HepG2 (cell line): ENCODE measurements around the gene PRSS36. TPM values are rescaled to one million over a fixed set of nuclear protein-coding genes. Genes with fewer than 3 reads are reported as not detected.

Experiments used
- ATAC-seq: fragments of 200-7000 bp; cut with Tn5 transposase; 3 replicates; pipeline ENCODE4 v1.9.1; 2020; ENCODE audit warnings: mild to moderate bottlenecking, moderate library complexity
- BruUV-seq: library from RNA; stranded (reverse); fragments of 400-500 nt; replicated peaks from 2 replicates; lab custom pipeline; 2021; lab: Mats Ljungman, UMichigan
- CTCF ChIA-PET: fragments of 300-600 bp; formaldehyde crosslinking; extraction: SDS; loops from one replicate; lab custom pipeline; 2021; ENCODE audit warnings: low total read pairs, inconsistent platforms, low intra/inter-chr PET ratio; lab: Yijun Ruan, JAX
- POLR2A ChIA-PET: fragments of 350-600 bp; sonication (Branson Sonifier 250); formaldehyde crosslinking; loops from one replicate; lab custom pipeline; 2020; ENCODE audit warnings: antibody characterized with exemption, inconsistent platforms; lab: Yijun Ruan, JAX
- DNase-seq: peaks from one replicate; pipeline ENCODE4 v3.0.0-alpha.2; 2015; ENCODE audit warnings: low spot score
- FAIRE-seq: peaks from 3 replicates; lab custom pipeline; 2011; peaks lifted over from hg19 to GRCh38; lab: Jason Lieb, UNC
- H2AFZ ChIP-seq: one replicate; pipeline ENCODE4 v1.6.1; 2011; ENCODE audit warnings: low read length, inconsistent platforms
- H3K27ac ChIP-seq: fragments of 300-600 bp; 3 replicates; pipeline ENCODE4 v1.8.0; 2011; ENCODE audit warnings: mixed run types, mild to moderate bottlenecking, mixed read lengths, low read length, inconsistent platforms; ENCODE audit not compliant: insufficient read depth; ENCODE audit errors: extremely low read length
- H3K27me3 ChIP-seq, 2 experiments: fragments of 200-600 bp in 1 of 2; 2 replicates in 1 of 2; 3 replicates in 1 of 2; pipeline versions ENCODE4 v1.6.0 to v1.8.0; 2011; ENCODE audit warnings: low read length in 2 of 2, mild to moderate bottlenecking in 2 of 2, moderate library complexity in 2 of 2, inconsistent platforms in 1 of 2; ENCODE audit not compliant: insufficient read depth in 2 of 2, control insufficient read depth in 1 of 2
- H3K36me3 ChIP-seq, 2 experiments: fragments of 200-600 bp in 1 of 2; replicated peaks in 1 of 2; 2 replicates in 1 of 2; 3 replicates in 1 of 2; pipeline versions ENCODE4 v1.5.1 to v1.8.0; 2011; ENCODE audit warnings: low read length in 2 of 2, inconsistent platforms in 1 of 2; ENCODE audit not compliant: insufficient read depth in 2 of 2, control insufficient read depth in 1 of 2
- H3K4me1 ChIP-seq: 2 replicates; pipeline ENCODE4 v1.5.1; 2012; ENCODE audit warnings: low read length, inconsistent platforms; ENCODE audit not compliant: insufficient read depth
- H3K4me2 ChIP-seq: 2 replicates; pipeline ENCODE4 v1.6.0; 2011; ENCODE audit warnings: low read depth, low read length, inconsistent platforms
- H3K4me3 ChIP-seq, 3 experiments: fragments of 200-600 bp in 1 of 3; sonication (generic), shearing (Covaris generic) in 1 of 3; replicated peaks in 1 of 3; 2 replicates each; pipeline ENCODE4 v1.5.1; 2011 to 2016; ENCODE audit warnings: low read length in 3 of 3, inconsistent platforms in 2 of 3, low read depth in 2 of 3, mild to moderate bottlenecking in 2 of 3, control low read depth in 1 of 3, mixed read lengths in 1 of 3; ENCODE audit not compliant: insufficient read depth in 1 of 3
- H3K79me2 ChIP-seq: one replicate; pipeline ENCODE4 v1.6.1; 2011; ENCODE audit warnings: low read length, inconsistent platforms; ENCODE audit not compliant: insufficient read depth
- H3K9ac ChIP-seq: 2 replicates; pipeline ENCODE4 v1.6.0; 2011; ENCODE audit warnings: mild to moderate bottlenecking, low read depth, low read length, inconsistent platforms; ENCODE audit not compliant: insufficient read depth
- H3K9me3 ChIP-seq: 2 replicates; pipeline ENCODE4 v1.5.1; 2012; ENCODE audit warnings: mild to moderate bottlenecking, low read length
- H4K20me1 ChIP-seq: 2 replicates; pipeline ENCODE4 v1.6.0; 2011; ENCODE audit warnings: inconsistent platforms, mild to moderate bottlenecking, low read length, moderate library complexity; ENCODE audit not compliant: insufficient read depth
- ATF1 ChIP-seq: IDR thresholded peaks from 2 replicates; pipeline ENCODE4 v1.6.1; 2016; ENCODE audit warnings: mild to moderate bottlenecking, control low read depth
- ATRX ChIP-seq: sonication (generic); formaldehyde crosslinking; IDR thresholded peaks from 2 replicates; pipeline ENCODE4 v1.4.0; 2020; ENCODE audit warnings: missing genetic modification reagents, borderline replicate concordance
- HOXA9 ChIP-seq: sonication (generic); formaldehyde crosslinking; IDR thresholded peaks from 2 replicates; pipeline ENCODE4 v1.8.1; 2022; ENCODE audit warnings: missing genetic modification reagents, mild to moderate bottlenecking, moderate library complexity, borderline replicate concordance
- LCORL ChIP-seq, 2 experiments: fragments of 450-650 bp in 1 of 2; sonication (generic) in 1 of 2; formaldehyde crosslinking in 1 of 2; IDR thresholded peaks; 2 replicates each; pipeline versions ENCODE4 v1.5.0 to v1.6.1; 2017 to 2020; ENCODE audit warnings: antibody characterized with exemption in 1 of 2, missing genetic modification reagents in 1 of 2
- NFE2 ChIP-seq: sonication (generic); formaldehyde crosslinking; IDR thresholded peaks from 2 replicates; pipeline ENCODE4 v1.4.0; 2020; ENCODE audit warnings: missing genetic modification reagents
- NR2F6 ChIP-seq, 2 experiments: IDR thresholded peaks; 2 replicates each; pipeline ENCODE4 v1.6.1; 2016; ENCODE audit warnings: antibody characterized with exemption in 1 of 2, mild to moderate bottlenecking in 1 of 2
- ZNF432 ChIP-seq: sonication (generic); formaldehyde crosslinking; IDR thresholded peaks from 2 replicates; pipeline ENCODE4 v1.5.0; 2020; ENCODE audit warnings: missing genetic modification reagents, mild to moderate bottlenecking, borderline replicate concordance
- ZNF501 ChIP-seq: sonication (generic); formaldehyde crosslinking; IDR thresholded peaks from 2 replicates; pipeline ENCODE4 v1.5.1; 2020; ENCODE audit warnings: mild to moderate bottlenecking, moderate library complexity, missing genetic modification reagents
- ZNF530 ChIP-seq: sonication (generic); formaldehyde crosslinking; IDR thresholded peaks from 2 replicates; pipeline ENCODE4 v1.5.0; 2020; ENCODE audit warnings: low read depth, mild to moderate bottlenecking, missing genetic modification reagents
- ZNF567 ChIP-seq: sonication (generic); formaldehyde crosslinking; IDR thresholded peaks from 2 replicates; pipeline ENCODE4 v1.8.1; 2023; ENCODE audit warnings: mild to moderate bottlenecking, missing genetic modification reagents, borderline replicate concordance
- ZNF619 ChIP-seq: sonication (generic); formaldehyde crosslinking; IDR thresholded peaks from 2 replicates; pipeline ENCODE4 v1.4.0; 2020; ENCODE audit warnings: mild to moderate bottlenecking, missing genetic modification reagents
- ZNF850 ChIP-seq: sonication (generic); formaldehyde crosslinking; conservative IDR thresholded peaks from 2 replicates; pipeline ENCODE4 v1.9.0; 2021; ENCODE audit warnings: mild to moderate bottlenecking, missing genetic modification reagents
- WGBS: methylation state at CpG from one replicate; pipeline ENCODE4 v1.1.6; 2017; ENCODE audit warnings: low lambda C conversion rate; 5-methylcytosine and 5-hydroxymethylcytosine counted together
- in situ Hi-C: cut with HindIII; loops from 2 replicates; pipeline ENCODE4 v1.10.0; 2017; ENCODE audit warnings: low pct_unique_long_range_greater_than_20kb; ENCODE audit not compliant: extremely low pct_ligation_motif_present
- intact Hi-C: fragments of 100-400 bp; cut with micrococcal nuclease; formaldehyde crosslinking; loops from one replicate; pipeline ENCODE4 v1.10.0; 2022; ENCODE audit not compliant: unreplicated experiment
- polyA plus RNA-seq, 8 experiments: library from polyadenylated mRNA; depleted of rRNA in 3 of 8; stranded (reverse) in 7 of 8; unstranded in 1 of 8; fragments of >200 nt; fragmentation: Illumina TruSeq in 4 of 8; extraction: Trizol in 4 of 8; gene quantifications; 2 replicates each; pipeline versions ENCODE4 v1.2.1 to v1.2.3, GENCODE V29; 2011 to 2016; ENCODE audit warnings: low read depth in 4 of 8, missing spikeins in 1 of 8, mixed read lengths in 1 of 8; ENCODE audit not compliant: insufficient read depth in 1 of 8
- total RNA-seq, 5 experiments: library from RNA; depleted of rRNA; stranded (reverse); fragments of >200 nt; fragmentation: Illumina TruSeq; extraction: Trizol; gene quantifications; 2 replicates each; pipeline ENCODE4 v1.2.3, GENCODE V29; 2016; ENCODE audit warnings: low read depth in 1 of 5
- TF ChIP-seq, protein P1 (sequence below): sonication (generic); formaldehyde crosslinking; IDR thresholded peaks from 2 replicates; pipeline ENCODE4 v1.4.0; 2020; ENCODE audit warnings: missing genetic modification reagents
- TF ChIP-seq, protein P2 (sequence below): sonication (generic); formaldehyde crosslinking; conservative IDR thresholded peaks from 2 replicates; pipeline ENCODE4 v1.5.0; 2020; ENCODE audit warnings: missing genetic modification reagents
- TF ChIP-seq, protein P3 (sequence below): sonication (generic); formaldehyde crosslinking; IDR thresholded peaks from 2 replicates; pipeline ENCODE4 v1.8.1; 2023; ENCODE audit warnings: missing genetic modification reagents, inconsistent platforms, borderline replicate concordance

PRSS36 gene
- total and polyA plus RNA-seq, 2 of the 13 experiments (the other 11 are each of a cell fraction or from before 2014, with no cell fraction given): 1.5 to 2.1 TPM

DNA sequence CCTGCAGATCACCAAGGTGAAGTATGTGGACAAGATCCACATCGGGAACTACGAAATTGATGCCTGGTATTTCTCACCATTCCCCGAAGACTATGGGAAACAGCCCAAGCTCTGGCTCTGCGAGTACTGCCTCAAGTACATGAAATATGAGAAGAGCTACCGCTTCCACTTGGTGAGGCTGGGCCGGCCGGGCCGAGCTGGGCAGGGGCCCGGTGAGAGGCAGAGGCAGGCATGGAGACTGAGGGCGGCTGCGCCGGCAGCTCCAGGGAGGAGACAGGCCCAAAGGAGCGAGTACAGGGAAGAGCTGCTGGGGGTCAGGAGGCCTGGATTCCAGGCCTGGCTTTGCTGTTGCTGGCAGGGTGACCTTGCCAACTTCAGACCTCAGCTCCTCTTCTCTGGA is 22.7 kb downstream of the PRSS36 start:
- Histone ChIP-seq H3K27ac (no peak overlapping the region), H3K9me3 (no peaks in the 10 kb centered on the region), H2AFZ (no peak overlapping the region), H3K9ac (no peak overlapping the region), H4K20me1 (no peaks in the 10 kb centered on the region), H3K4me2 (no peak overlapping the region), H3K4me1 (no peaks in the 10 kb centered on the region), H3K79me2 (no peaks in the 10 kb centered on the region), H3K36me3 (peaks cover 18 to 20% of the 10 kb centered on the region in 2 experiments), H3K4me3 (no peak overlapping the region), H3K27me3 (no peaks in the 10 kb centered on the region)
- FAIRE-seq: no peak
- no peak for TF ChIP-seq ATRX
- no peak for TF ChIP-seq ZNF530 (CRISPR knock-in tag)
- TF ChIP-seq ZNF432 (CRISPR knock-in tag): no peak
- TF ChIP-seq ZNF501: no peak
- TF ChIP-seq, protein P1, sequence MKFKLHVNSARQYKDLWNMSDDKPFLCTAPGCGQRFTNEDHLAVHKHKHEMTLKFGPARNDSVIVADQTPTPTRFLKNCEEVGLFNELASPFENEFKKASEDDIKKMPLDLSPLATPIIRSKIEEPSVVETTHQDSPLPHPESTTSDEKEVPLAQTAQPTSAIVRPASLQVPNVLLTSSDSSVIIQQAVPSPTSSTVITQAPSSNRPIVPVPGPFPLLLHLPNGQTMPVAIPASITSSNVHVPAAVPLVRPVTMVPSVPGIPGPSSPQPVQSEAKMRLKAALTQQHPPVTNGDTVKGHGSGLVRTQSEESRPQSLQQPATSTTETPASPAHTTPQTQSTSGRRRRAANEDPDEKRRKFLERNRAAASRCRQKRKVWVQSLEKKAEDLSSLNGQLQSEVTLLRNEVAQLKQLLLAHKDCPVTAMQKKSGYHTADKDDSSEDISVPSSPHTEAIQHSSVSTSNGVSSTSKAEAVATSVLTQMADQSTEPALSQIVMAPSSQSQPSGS (CRISPR knock-in tag): no peak
- TF ChIP-seq NR2F6 (IDR thresholded peaks at IDR 0.05): no peak
- TF ChIP-seq NR2F6 (CRISPR knock-in tag; IDR thresholded peaks at IDR 0.05): no peak
- TF ChIP-seq, protein P2, sequence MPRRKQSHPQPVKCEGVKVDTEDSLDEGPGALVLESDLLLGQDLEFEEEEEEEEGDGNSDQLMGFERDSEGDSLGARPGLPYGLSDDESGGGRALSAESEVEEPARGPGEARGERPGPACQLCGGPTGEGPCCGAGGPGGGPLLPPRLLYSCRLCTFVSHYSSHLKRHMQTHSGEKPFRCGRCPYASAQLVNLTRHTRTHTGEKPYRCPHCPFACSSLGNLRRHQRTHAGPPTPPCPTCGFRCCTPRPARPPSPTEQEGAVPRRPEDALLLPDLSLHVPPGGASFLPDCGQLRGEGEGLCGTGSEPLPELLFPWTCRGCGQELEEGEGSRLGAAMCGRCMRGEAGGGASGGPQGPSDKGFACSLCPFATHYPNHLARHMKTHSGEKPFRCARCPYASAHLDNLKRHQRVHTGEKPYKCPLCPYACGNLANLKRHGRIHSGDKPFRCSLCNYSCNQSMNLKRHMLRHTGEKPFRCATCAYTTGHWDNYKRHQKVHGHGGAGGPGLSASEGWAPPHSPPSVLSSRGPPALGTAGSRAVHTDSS: no peak
- no peak for TF ChIP-seq NFE2 (CRISPR knock-in tag)
- TF ChIP-seq ZNF850 (CRISPR knock-in tag): no peak
- no peak for TF ChIP-seq LCORL (IDR thresholded peaks at IDR 0.05)
- no peak for TF ChIP-seq LCORL (CRISPR knock-in tag; IDR thresholded peaks at IDR 0.05)
- TF ChIP-seq ATF1: no peak
- no peak for TF ChIP-seq HOXA9 (CRISPR knock-in tag)
- TF ChIP-seq ZNF619 (CRISPR knock-in tag): no peak
- TF ChIP-seq, protein P3, sequence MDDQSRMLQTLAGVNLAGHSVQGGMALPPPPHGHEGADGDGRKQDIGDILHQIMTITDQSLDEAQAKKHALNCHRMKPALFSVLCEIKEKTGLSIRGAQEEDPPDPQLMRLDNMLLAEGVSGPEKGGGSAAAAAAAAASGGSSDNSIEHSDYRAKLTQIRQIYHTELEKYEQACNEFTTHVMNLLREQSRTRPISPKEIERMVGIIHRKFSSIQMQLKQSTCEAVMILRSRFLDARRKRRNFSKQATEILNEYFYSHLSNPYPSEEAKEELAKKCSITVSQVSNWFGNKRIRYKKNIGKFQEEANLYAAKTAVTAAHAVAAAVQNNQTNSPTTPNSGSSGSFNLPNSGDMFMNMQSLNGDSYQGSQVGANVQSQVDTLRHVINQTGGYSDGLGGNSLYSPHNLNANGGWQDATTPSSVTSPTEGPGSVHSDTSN (CRISPR knock-in tag): no peak
- TF ChIP-seq ZNF567 (CRISPR knock-in tag): no peak
- no peak for DNase-seq
- ChIA-PET CTCF (no interaction called here), POLR2A (interaction anchor here (1.0 to 4.2 kb wide), 2 partner anchors 10 kb away, joined by 3 to 17 read pairs; partner anchors contain the start of gene KAT8)
- no TSS peak for BruUV-seq
- intact Hi-C loops (no loop called here), in situ Hi-C loops (no loop called here)
- WGBS: 96% methylated on average over 13 of the region's 13 CpGs
- no peak for ATAC-seq
